ENCODE measurements around the gene AKNA.
"Not testable (repeated sequence)": the region's sequence is repeated elsewhere in the genome, so short reads cannot be mapped to it uniquely, and the experiment has no call there.

AKNA gene

GRCh38 chr9:114327749-114328148 lies 60.0 kb downstream of the AKNA start:
- Histone ChIP-seq H3K27me3 (ENCODE audit: insufficient read depth, low read depth, severe bottlenecking) (no peaks in the 10 kb centered on the region), H3K4me3 (ENCODE audit: low read depth, low read length) (no peak overlapping the region), H3K36me3 (no peaks in the 10 kb centered on the region), H3K9me3 (ENCODE audit: severe bottlenecking) (no peaks in the 10 kb centered on the region), H3K27ac (no peak overlapping the region)
- TF ChIP-seq, protein P1, sequence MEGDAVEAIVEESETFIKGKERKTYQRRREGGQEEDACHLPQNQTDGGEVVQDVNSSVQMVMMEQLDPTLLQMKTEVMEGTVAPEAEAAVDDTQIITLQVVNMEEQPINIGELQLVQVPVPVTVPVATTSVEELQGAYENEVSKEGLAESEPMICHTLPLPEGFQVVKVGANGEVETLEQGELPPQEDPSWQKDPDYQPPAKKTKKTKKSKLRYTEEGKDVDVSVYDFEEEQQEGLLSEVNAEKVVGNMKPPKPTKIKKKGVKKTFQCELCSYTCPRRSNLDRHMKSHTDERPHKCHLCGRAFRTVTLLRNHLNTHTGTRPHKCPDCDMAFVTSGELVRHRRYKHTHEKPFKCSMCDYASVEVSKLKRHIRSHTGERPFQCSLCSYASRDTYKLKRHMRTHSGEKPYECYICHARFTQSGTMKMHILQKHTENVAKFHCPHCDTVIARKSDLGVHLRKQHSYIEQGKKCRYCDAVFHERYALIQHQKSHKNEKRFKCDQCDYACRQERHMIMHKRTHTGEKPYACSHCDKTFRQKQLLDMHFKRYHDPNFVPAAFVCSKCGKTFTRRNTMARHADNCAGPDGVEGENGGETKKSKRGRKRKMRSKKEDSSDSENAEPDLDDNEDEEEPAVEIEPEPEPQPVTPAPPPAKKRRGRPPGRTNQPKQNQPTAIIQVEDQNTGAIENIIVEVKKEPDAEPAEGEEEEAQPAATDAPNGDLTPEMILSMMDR (IDR thresholded peaks at IDR 0.05; ENCODE audit: low read depth, low read length): no peak
- no peak for DNase-seq

- H3K9me3 ChIP-seq (ENCODE audit: severe bottlenecking); H3K27me3 ChIP-seq (ENCODE audit: insufficient read depth, low read depth, severe bottlenecking); DNase-seq; H3K36me3 ChIP-seq; H3K4me3 ChIP-seq (ENCODE audit: low read depth, low read length); H3K27ac ChIP-seq: not testable (repeated sequence)
These were observed 62.0 kb downstream of the AKNA start for GRCh38 chr9:114325684-114326254.

DNA sequence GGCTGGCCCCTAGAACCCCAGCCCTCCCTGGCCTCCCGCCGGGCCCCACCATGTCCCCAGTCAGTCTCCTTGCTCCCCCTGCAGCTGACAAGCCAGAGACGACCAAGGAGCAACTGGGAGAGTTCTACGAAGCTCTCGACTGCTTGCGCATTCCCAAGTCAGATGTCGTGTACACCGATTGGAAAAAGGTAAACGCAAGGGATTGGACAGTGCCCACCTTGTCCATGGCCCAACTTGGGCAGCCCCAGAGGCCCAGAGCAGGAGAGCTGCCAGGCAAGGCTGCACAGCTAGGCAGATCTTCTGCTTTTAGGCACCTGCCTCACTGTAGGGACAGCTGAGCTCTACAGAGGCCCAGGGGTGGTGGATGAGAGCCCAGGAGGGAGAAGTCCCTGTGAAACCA lies 62.8 kb downstream of the AKNA start:
- not testable (repeated sequence) for H3K9me3 ChIP-seq (ENCODE audit: severe bottlenecking); H3K27me3 ChIP-seq (ENCODE audit: insufficient read depth, low read depth, severe bottlenecking); DNase-seq; H3K27ac ChIP-seq; H3K4me3 ChIP-seq (ENCODE audit: low read depth, low read length); H3K36me3 ChIP-seq

- Histone ChIP-seq H3K36me3 (no peaks in the 10 kb centered on the region), H3K27me3 (ENCODE audit: insufficient read depth, low read depth, severe bottlenecking) (no peaks in the 10 kb centered on the region), H3K4me3 (ENCODE audit: low read depth, low read length) (no peak overlapping the region), H3K9me3 (ENCODE audit: severe bottlenecking) (no peaks in the 10 kb centered on the region), H3K27ac (no peak overlapping the region)
- TF ChIP-seq, protein P1 (IDR thresholded peaks at IDR 0.05; ENCODE audit: low read depth, low read length): no peak
- no peak for DNase-seq
These were observed 63.3 kb downstream of the AKNA start for GRCh38 chr9:114324492-114324891.

- H3K36me3 ChIP-seq; H3K27me3 ChIP-seq (ENCODE audit: insufficient read depth, low read depth, severe bottlenecking); H3K4me3 ChIP-seq (ENCODE audit: low read depth, low read length); H3K27ac ChIP-seq; DNase-seq; H3K9me3 ChIP-seq (ENCODE audit: severe bottlenecking): not testable (repeated sequence)
These were observed 63.9 kb downstream of the AKNA start for GRCh38 chr9:114323849-114324248.

GRCh38 chr9:114322831-114323531 lies 64.8 kb downstream of the AKNA start, which contains the start of gene ORM1:
ORM1 (plus strand) TSS chr9:114323098; CDS start chr9:114323134, 36 bp downstream.
- H3K36me3 ChIP-seq; H3K27me3 ChIP-seq (ENCODE audit: insufficient read depth, low read depth, severe bottlenecking); H3K27ac ChIP-seq; H3K9me3 ChIP-seq (ENCODE audit: severe bottlenecking); DNase-seq; H3K4me3 ChIP-seq (ENCODE audit: low read depth, low read length): not testable (repeated sequence)

GRCh38 chr9:114322160-114322818 lies 65.5 kb downstream of the AKNA start:
- H3K9me3 ChIP-seq (ENCODE audit: severe bottlenecking); H3K36me3 ChIP-seq; H3K27ac ChIP-seq; H3K27me3 ChIP-seq (ENCODE audit: insufficient read depth, low read depth, severe bottlenecking); DNase-seq; H3K4me3 ChIP-seq (ENCODE audit: low read depth, low read length): not testable (repeated sequence)

DNA sequence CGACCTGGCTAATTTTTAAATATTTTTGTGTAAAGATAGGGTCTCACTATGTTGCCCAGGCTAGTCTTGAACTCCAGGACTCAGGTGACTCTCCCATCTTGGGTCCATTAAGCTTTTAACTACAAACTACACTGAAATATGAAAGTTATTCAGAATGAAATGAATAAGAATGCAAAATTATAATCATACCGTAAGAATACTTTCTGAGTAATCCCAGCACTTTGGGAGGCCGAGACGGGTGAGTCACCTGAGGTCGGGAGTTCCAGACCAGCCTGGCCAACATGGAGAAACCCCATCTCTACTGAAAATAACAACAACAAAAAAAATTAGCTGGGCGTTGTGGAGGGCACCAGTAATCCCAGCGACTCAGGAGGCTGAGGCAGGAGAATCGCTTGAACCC lies 66.0 kb downstream of the AKNA start:
- H3K4me3 ChIP-seq (ENCODE audit: low read depth, low read length): no peak overlapping the region
- no peaks in the 10 kb centered on the region for H3K27me3 ChIP-seq (ENCODE audit: insufficient read depth, low read depth, severe bottlenecking)
- no peak overlapping the region for H3K27ac ChIP-seq
- H3K36me3 ChIP-seq: no peaks in the 10 kb centered on the region
- TF ChIP-seq, protein P1 (IDR thresholded peaks at IDR 0.05; ENCODE audit: low read depth, low read length): no peak
- no peaks in the 10 kb centered on the region for H3K9me3 ChIP-seq (ENCODE audit: severe bottlenecking)
- DNase-seq: no peak

GRCh38 chr9:114320710-114321109 lies 67.1 kb downstream of the AKNA start:
- DNase-seq: not testable (repeated sequence)

More at GRCh38 chr9:114320710-114321109, 67.1 kb downstream of the AKNA start:
- H3K4me3 ChIP-seq (ENCODE audit: low read depth, low read length); H3K27ac ChIP-seq; H3K36me3 ChIP-seq; H3K9me3 ChIP-seq (ENCODE audit: severe bottlenecking); H3K27me3 ChIP-seq (ENCODE audit: insufficient read depth, low read depth, severe bottlenecking): not testable (repeated sequence)

Measured in WERI-Rb-1 (cell line).